HEK293 (cell line): ENCODE data around the gene KIAA1586.

ENCODE experiments used
- GLIS1 ChIP-seq: fragments of 450-650 bp; formaldehyde crosslinking; IDR thresholded peaks from 2 replicates; pipeline ENCODE4 v1.5.1; 2016; ENCODE audit warnings: missing biosample characterization, missing genetic modification characterization
- IKZF3 ChIP-seq: fragments of 450-650 bp; IDR thresholded peaks from 2 replicates; pipeline ENCODE4 v1.5.0; 2018; ENCODE audit warnings: missing biosample characterization, mild to moderate bottlenecking, missing genetic modification characterization, moderate library complexity
- INSM2 ChIP-seq: fragments of 450-650 bp; formaldehyde crosslinking; IDR thresholded peaks from 2 replicates; pipeline ENCODE4 v1.5.1; 2016; ENCODE audit warnings: missing biosample characterization, missing genetic modification characterization
- KLF16 ChIP-seq: fragments of 450-650 bp; formaldehyde crosslinking; IDR thresholded peaks from 2 replicates; pipeline ENCODE4 v1.5.1; 2017; ENCODE audit warnings: missing biosample characterization, missing genetic modification characterization
- KLF7 ChIP-seq: fragments of 450-650 bp; formaldehyde crosslinking; IDR thresholded peaks from 2 replicates; pipeline ENCODE4 v1.5.1; 2016; ENCODE audit warnings: missing biosample characterization, missing genetic modification characterization, borderline replicate concordance
- KLF8 ChIP-seq: fragments of 450-650 bp; formaldehyde crosslinking; IDR thresholded peaks from 2 replicates; pipeline ENCODE4 v1.5.1; 2016; ENCODE audit warnings: missing biosample characterization, missing genetic modification characterization
- OSR2 ChIP-seq: fragments of 450-650 bp; formaldehyde crosslinking; IDR thresholded peaks from 2 replicates; pipeline ENCODE4 v1.5.1; 2016; ENCODE audit warnings: missing biosample characterization, missing genetic modification characterization
- OVOL3 ChIP-seq: fragments of 450-650 bp; formaldehyde crosslinking; IDR thresholded peaks from 2 replicates; pipeline ENCODE4 v1.5.1; 2016; ENCODE audit warnings: missing biosample characterization, missing genetic modification characterization
- PATZ1 ChIP-seq: fragments of 450-650 bp; formaldehyde crosslinking; IDR thresholded peaks from 2 replicates; pipeline ENCODE4 v1.5.1; 2016; ENCODE audit warnings: missing biosample characterization, missing genetic modification characterization
- PRDM1 ChIP-seq: fragments of 450-650 bp; formaldehyde crosslinking; IDR thresholded peaks from 2 replicates; pipeline ENCODE4; 2016; ENCODE audit warnings: missing biosample characterization, missing genetic modification characterization
- PRDM10 ChIP-seq: fragments of 450-650 bp; formaldehyde crosslinking; IDR thresholded peaks from 2 replicates; pipeline ENCODE4 v1.5.1; 2016; ENCODE audit warnings: missing biosample characterization, missing genetic modification characterization
- PRDM4 ChIP-seq: fragments of 450-650 bp; formaldehyde crosslinking; IDR thresholded peaks from 2 replicates; pipeline ENCODE4 v1.5.1; 2017; ENCODE audit warnings: missing biosample characterization, missing genetic modification characterization
- WT1 ChIP-seq: fragments of 450-650 bp; formaldehyde crosslinking; IDR thresholded peaks from 2 replicates; pipeline ENCODE4 v1.5.1; 2016; ENCODE audit warnings: missing biosample characterization, missing genetic modification characterization
- ZBTB17 ChIP-seq: fragments of 450-650 bp; formaldehyde crosslinking; IDR thresholded peaks from 2 replicates; pipeline ENCODE4 v1.5.1; 2016; ENCODE audit warnings: missing biosample characterization, missing genetic modification characterization
- ZBTB26 ChIP-seq: fragments of 450-650 bp; formaldehyde crosslinking; optimal IDR thresholded peaks from 2 replicates; pipeline ENCODE3; 2016; ENCODE audit warnings: missing biosample characterization, mild to moderate bottlenecking, missing genetic modification characterization
- ZBTB48 ChIP-seq: fragments of 450-650 bp; formaldehyde crosslinking; IDR thresholded peaks from 2 replicates; pipeline ENCODE4 v1.5.1; 2016; ENCODE audit warnings: missing biosample characterization, missing genetic modification characterization
- ZEB2 ChIP-seq: fragments of 450-650 bp; formaldehyde crosslinking; IDR thresholded peaks from 2 replicates; pipeline ENCODE4 v1.5.1; 2016; ENCODE audit warnings: missing biosample characterization, missing genetic modification characterization
- ZFP69B ChIP-seq: fragments of 450-650 bp; formaldehyde crosslinking; IDR thresholded peaks from 2 replicates; pipeline ENCODE4 v1.5.1; 2016; ENCODE audit warnings: missing biosample characterization, missing genetic modification characterization
- ZNF121 ChIP-seq: fragments of 450-650 bp; formaldehyde crosslinking; IDR thresholded peaks from 2 replicates; pipeline ENCODE4 v1.5.1; 2016; ENCODE audit warnings: missing biosample characterization, missing genetic modification characterization
- ZNF324 ChIP-seq: fragments of 450-650 bp; formaldehyde crosslinking; IDR thresholded peaks from 2 replicates; pipeline ENCODE4 v1.5.1; 2016; ENCODE audit warnings: missing biosample characterization, missing genetic modification characterization
- ZNF335 ChIP-seq: fragments of 450-650 bp; formaldehyde crosslinking; conservative IDR thresholded peaks from 2 replicates; pipeline ENCODE4 v1.5.1; 2016; ENCODE audit warnings: missing biosample characterization, missing genetic modification characterization
- ZNF501 ChIP-seq: fragments of 450-650 bp; formaldehyde crosslinking; IDR thresholded peaks from 2 replicates; pipeline ENCODE4 v1.5.1; 2016; ENCODE audit warnings: missing biosample characterization, missing genetic modification characterization
- ZNF561 ChIP-seq: fragments of 450-650 bp; IDR thresholded peaks from 2 replicates; pipeline ENCODE4 v1.5.1; 2018; ENCODE audit warnings: missing biosample characterization, missing genetic modification characterization, borderline replicate concordance
- ZNF580 ChIP-seq: fragments of 450-650 bp; formaldehyde crosslinking; IDR thresholded peaks from 2 replicates; pipeline ENCODE4 v1.5.1; 2016; ENCODE audit warnings: missing biosample characterization, missing genetic modification characterization
- ZNF600 ChIP-seq: fragments of 450-650 bp; formaldehyde crosslinking; IDR thresholded peaks from 2 replicates; pipeline ENCODE4 v1.5.1; 2016; ENCODE audit warnings: missing biosample characterization, missing genetic modification characterization
- ZNF660 ChIP-seq: fragments of 450-650 bp; IDR thresholded peaks from 2 replicates; pipeline ENCODE4 v1.5.1; 2018; ENCODE audit warnings: missing biosample characterization, mild to moderate bottlenecking, missing genetic modification characterization
- ZNF785 ChIP-seq: fragments of 450-650 bp; formaldehyde crosslinking; IDR thresholded peaks from 2 replicates; pipeline ENCODE4 v1.5.1; 2016; ENCODE audit warnings: missing biosample characterization, missing genetic modification characterization
- ZSCAN30 ChIP-seq: fragments of 450-650 bp; IDR thresholded peaks from 2 replicates; pipeline ENCODE4 v1.5.1; 2018; ENCODE audit warnings: missing biosample characterization, mild to moderate bottlenecking, missing genetic modification characterization, moderate library complexity

Gene KIAA1586

GRCh38 chr6:57046332-57047256, at the start of gene KIAA1586 (continued):
- TF ChIP-seq PRDM10 (tag by site-specific recombination) (peak; percentile 78), ZBTB17 (tag by site-specific recombination) (peak; percentile 89), PRDM4 (tag by site-specific recombination) (peak; percentile 32; the same call in 1 of the 2 replicates), ZEB2 (tag by site-specific recombination) (peak; percentile 85), ZNF600 (tag by site-specific recombination) (peak; percentile 91), PATZ1 (tag by site-specific recombination) (peak; percentile 89), KLF16 (peak; percentile 51; the same call in 1 of the 2 replicates), PRDM1 (tag by site-specific recombination) (0 out of 2 replicates have a peak, but pooled peaks have one; percentile 23), ZNF785 (tag by site-specific recombination) (peak; percentile 87; the same call in 1 of the 2 replicates), ZNF660 (tag by site-specific recombination) (peak; percentile 72), ZNF121 (tag by site-specific recombination) (0 out of 2 replicates have a peak, but pooled peaks have one; percentile 19), ZNF580 (tag by site-specific recombination) (peak; percentile 98), ZNF501 (tag by site-specific recombination) (peak; percentile 96), GLIS1 (tag by site-specific recombination) (peak; percentile 42; the same call in 1 of the 2 replicates), ZNF561 (peak; percentile 69; the same call in 1 of the 2 replicates), IKZF3 (tag by site-specific recombination) (peak; percentile 92), ZSCAN30 (tag by site-specific recombination) (peak; percentile 88), WT1 (tag by site-specific recombination) (peak; percentile 69; the same call in 1 of the 2 replicates), KLF8 (tag by site-specific recombination) (peak; percentile 95), ZFP69B (tag by site-specific recombination) (0 out of 2 replicates have a peak, but pooled peaks have one; percentile 27), ZNF324 (tag by site-specific recombination) (peak; percentile 64; the same call in 1 of the 2 replicates), ZBTB48 (tag by site-specific recombination) (0 out of 2 replicates have a peak, but pooled peaks have one; percentile 43), OSR2 (peak; percentile 84), INSM2 (tag by site-specific recombination) (peak; percentile 43; the same call in 1 of the 2 replicates), KLF7 (tag by site-specific recombination) (peak; percentile 79), ZNF335 (tag by site-specific recombination) (peak; percentile 92), ZBTB26 (tag by site-specific recombination) (peak; percentile 92), OVOL3 (peak; percentile 76; the same call in 1 of the 2 replicates)
